HG02642 (cell line): ENCODE data around the gene PIWIL1.

ENCODE experiments used
- ATAC-seq: cut with Tn5 transposase; IDR thresholded peaks from one replicate; pipeline ENCODE4 v1.9.1; 2021; ENCODE audit warnings: mild to moderate bottlenecking; ENCODE audit not compliant: unreplicated experiment, poor library complexity

The PIWIL1 gene

GRCh38 chr12:130367523-130367922, 29.8 kb downstream of the PIWIL1 start:
- ATAC-seq = no peak

DNA sequence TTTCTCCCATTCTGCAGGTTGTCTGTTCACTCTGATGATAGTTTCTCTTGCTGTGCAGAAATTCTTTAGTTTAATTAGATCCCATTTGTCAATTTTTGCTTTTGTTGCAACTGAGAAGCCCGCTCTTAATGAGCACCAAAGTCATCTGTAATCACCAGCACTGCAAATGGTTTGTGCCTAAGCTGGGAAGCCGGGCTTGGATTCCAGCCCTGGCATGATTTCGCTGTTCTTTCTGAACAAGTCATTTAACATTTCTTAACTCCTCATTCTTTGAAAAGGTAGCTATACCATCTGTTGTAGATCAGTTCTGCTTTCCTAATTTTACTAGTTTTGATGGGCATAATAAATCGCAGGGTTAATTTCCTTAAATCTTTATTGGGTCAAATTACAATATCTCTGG, 32.1 kb downstream of the PIWIL1 start:
- ATAC-seq = no peak

DNA sequence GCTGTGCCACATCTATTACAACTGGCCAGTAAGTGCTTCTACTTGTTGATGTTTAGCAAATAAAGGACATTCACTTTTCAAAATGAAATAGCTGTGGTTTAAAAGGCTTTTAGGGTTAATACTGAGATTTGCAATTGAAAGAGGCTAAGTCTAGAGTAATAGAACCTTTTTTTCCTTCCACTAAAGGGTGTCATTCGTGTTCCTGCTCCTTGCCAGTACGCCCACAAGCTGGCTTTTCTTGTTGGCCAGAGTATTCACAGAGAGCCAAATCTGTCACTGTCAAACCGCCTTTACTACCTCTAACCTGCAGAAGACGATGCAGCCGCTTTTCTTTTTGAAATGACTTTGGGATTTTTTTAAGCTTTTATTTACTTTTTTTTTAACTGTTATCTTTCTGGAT, 33.6 kb downstream of the PIWIL1 start:
- ATAC-seq = no peak

DNA sequence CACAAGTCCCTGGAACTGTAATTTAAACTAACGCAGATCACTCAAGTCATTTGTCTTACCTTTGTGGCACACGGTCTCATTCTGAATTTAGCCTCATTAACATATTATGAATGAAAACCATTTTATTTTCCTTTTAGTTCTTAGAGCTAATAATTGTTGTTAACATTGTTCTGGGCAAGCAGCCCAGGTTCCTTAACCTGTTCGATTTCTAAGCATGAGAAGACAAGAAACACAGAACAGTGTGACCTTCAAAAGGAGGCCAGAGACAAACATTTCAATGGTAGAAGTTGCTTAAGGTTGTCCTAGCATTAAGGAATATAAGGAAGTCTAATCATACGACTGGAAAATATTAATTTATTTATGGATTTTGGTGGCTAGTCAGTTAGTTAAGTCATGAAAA, 35.2 kb downstream of the PIWIL1 start:
- no peak for ATAC-seq

DNA sequence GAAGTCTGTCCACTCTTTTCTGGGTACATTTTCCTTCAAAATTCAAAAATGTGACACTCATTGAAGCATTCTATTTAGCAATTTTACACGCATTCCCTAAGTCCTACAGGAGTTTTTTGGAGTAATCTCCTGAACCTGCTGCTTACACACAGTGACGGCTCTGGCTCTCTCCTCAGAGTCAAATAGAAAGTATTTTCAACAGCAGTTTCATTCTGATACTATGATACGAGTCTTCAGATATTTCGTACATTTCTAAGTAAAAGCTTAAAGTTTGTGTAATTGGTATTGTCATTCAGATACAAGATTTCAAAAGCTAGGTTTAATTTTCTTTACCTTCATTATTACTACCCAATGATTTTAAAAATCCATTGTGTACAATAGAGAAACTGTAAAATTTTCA, 36.4 kb downstream of the PIWIL1 start:
- ATAC-seq = no peak

GRCh38 chr12:130375296-130376287, 37.9 kb downstream of the PIWIL1 start:
- no peak for ATAC-seq

GRCh38 chr12:130382818-130383217, 45.1 kb downstream of the PIWIL1 start:
- no peak for ATAC-seq

GRCh38 chr12:130384234-130384633, 46.5 kb downstream of the PIWIL1 start:
- ATAC-seq = no peak

DNA sequence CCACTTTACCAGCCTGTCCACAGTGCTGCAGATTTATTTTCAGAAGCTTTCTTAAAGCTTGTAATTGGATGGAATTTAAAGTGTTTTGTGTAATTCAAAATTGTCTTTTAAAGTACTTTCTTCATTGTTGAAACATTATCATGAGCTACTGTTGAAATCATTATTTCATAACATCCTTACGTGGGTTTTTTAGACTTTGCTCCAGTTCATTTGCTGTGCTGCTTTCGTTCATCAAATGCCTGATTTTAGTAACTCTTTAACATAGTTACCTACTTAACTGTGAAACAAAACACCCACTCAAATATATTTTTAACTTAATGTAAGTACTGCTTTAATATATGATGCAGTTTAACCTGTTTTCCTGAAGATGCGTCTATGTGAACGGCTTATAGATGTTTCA, 47.5 kb downstream of the PIWIL1 start:
- no peak for ATAC-seq

GRCh38 chr12:130391186-130391585, 53.5 kb downstream of the PIWIL1 start:
- ATAC-seq = no peak

GRCh38 chr12:130394906-130395305, 57.2 kb downstream of the PIWIL1 start:
- no peak for ATAC-seq

- ATAC-seq = no peak
Observed at GRCh38 chr12:130396667-130397066, 59.0 kb downstream of the PIWIL1 start.

GRCh38 chr12:130398100-130398848, 60.6 kb downstream of the PIWIL1 start:
- ATAC-seq = no peak

- no peak for ATAC-seq
Observed at GRCh38 chr12:130401703-130402102, 64.0 kb downstream of the PIWIL1 start.

- no peak for ATAC-seq
Observed at GRCh38 chr12:130405332-130405731, 67.6 kb downstream of the PIWIL1 start.

- ATAC-seq = no peak
Observed at GRCh38 chr12:130412384-130412783, 74.7 kb downstream of the PIWIL1 start.

DNA sequence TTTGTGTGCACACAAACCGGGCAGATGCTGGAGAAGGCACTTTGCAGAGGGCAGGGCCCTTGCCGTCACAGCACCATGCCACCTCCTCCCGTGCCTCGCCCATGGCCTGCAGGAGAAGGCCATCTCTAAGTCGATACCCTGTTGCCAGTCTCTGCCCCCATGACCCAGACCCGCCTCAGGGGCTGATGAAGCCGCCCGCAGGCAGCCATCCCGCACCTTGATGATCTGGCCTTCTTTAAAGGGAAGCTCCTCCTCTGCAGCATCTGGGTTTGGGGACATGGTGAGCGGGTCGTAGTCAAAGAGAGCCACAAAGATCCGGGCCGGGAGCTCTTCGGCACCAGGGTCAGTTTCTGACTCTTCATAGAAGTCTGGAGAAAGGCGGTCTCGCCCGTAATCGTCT, 76.2 kb downstream of the PIWIL1 start:
- no peak for ATAC-seq

DNA sequence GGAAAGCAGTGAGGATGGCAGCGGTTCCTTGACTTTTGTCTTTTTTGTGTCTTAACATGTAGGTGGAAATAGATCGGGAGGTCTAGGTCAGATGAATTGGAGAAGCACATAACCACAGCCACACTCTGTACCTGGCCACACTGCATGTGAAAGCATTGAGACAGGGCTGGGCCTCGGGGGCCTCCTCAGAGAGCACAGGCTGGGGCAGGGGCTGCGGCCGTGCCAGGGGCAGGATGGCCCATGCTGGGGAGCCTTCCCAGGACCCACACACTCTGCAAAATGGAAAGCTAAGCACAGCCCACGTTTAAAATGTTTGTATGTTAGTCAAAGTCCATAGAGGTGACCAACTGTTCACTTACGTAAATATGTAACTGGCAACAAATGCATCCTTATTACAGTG, 76.7 kb downstream of the PIWIL1 start:
- no peak for ATAC-seq

DNA sequence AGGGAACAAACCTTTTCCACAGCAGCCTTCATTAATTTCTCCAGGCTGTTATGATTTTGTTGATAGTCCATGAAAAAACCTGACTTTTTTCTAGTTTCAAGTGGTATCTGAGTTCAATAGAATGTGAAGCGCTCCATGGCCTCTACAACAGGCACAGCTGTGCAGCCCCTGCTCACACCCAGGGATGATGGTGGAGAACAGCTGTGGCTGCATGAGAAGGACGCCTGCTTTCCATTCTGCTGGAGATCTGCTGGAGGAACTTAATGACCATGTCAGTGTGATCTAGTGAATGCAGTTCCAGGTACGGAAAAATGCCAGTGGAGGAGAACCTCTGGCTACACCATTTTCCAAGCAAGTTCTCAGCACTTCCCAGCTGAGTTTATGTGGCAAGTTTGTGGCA, 80.6 kb downstream of the PIWIL1 start:
- ATAC-seq = no peak

DNA sequence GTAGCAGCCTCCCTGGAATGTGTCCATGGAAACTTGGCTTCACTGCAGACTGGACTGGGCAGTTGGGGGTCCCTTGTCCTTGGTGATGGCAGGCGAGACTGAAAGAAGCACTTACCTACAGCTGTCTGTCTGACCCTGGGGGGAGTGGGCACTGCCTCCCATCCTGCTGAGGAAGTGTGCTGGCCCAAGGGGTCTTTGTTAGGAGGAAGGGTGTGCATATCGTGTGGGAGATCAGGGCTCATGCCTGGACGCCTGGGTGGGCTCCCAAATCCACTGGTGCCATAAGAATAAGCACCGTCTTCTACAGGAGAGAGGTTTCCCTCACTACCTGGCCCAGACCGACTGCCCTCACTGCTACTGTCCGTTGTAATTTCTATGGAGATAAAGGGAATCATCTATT, 81.4 kb downstream of the PIWIL1 start:
- ATAC-seq = no peak

- ATAC-seq = no peak
Observed at GRCh38 chr12:130420071-130420470, 82.4 kb downstream of the PIWIL1 start.
